CD4-positive, alpha-beta memory T cell (primary cell): ENCODE data around the gene SF3B4. TPM values are rescaled to one million over a fixed set of nuclear protein-coding genes. Genes with fewer than 3 reads are reported as not detected.
A peak's percentile ranks its signal among the peaks of the same experiment; 100 is the strongest.

Experiments used
- CTCF ChIA-PET: fragments of 350-600 bp; sonication (Branson Sonifier 250); formaldehyde crosslinking; loops from one replicate; lab custom pipeline; 2021; ENCODE audit warnings: inconsistent platforms; ENCODE audit not compliant: partially characterized antibody; lab: Charles Lee
- POLR2A ChIA-PET: fragments of 350-600 bp; sonication (Branson Sonifier 250); formaldehyde crosslinking; loops from one replicate; lab custom pipeline; 2021; ENCODE audit not compliant: partially characterized antibody; lab: Charles Lee
- DNase-seq, 5 donors: peaks; one replicate each; pipeline versions ENCODE4 v3.0.0 to v3.0.0-alpha.2; 2020 to 2022; ENCODE audit warnings: mixed read lengths in 1 of 5
- H3K27ac ChIP-seq: one replicate; pipeline ENCODE4 v1.7.0; 2013; ENCODE audit warnings: low read depth, low read length
- H3K27me3 ChIP-seq: 2 replicates; pipeline ENCODE4 v1.7.0; 2013; ENCODE audit warnings: mild to moderate bottlenecking, low read length, moderate library complexity; ENCODE audit not compliant: insufficient read depth
- H3K36me3 ChIP-seq: 2 replicates; pipeline ENCODE4 v1.7.0; 2013; ENCODE audit warnings: mild to moderate bottlenecking, low read length, moderate library complexity; ENCODE audit not compliant: insufficient read depth
- H3K4me1 ChIP-seq: 2 replicates; pipeline ENCODE4 v1.7.0; 2013; ENCODE audit warnings: mild to moderate bottlenecking, low read length, moderate library complexity; ENCODE audit not compliant: insufficient read depth
- H3K4me3 ChIP-seq, 2 donors: one replicate each; pipeline ENCODE4 v1.7.0; 2013; ENCODE audit warnings: low read length in 2 of 2, mild to moderate bottlenecking in 1 of 2
- H3K9me3 ChIP-seq, 2 donors: one replicate each; pipeline ENCODE4 v1.7.0; 2013; ENCODE audit warnings: low read length in 2 of 2, control low read depth in 1 of 2; ENCODE audit not compliant: control insufficient read depth in 1 of 2
- H3K27ac Mint-ChIP-seq, 7 donors: one replicate each; pipeline ENCODE4 v1.8.0; 2020 to 2021; ENCODE audit warnings: mixed read lengths in 7 of 7, mild to moderate bottlenecking in 6 of 7, inconsistent platforms in 3 of 7, moderate library complexity in 3 of 7
- H3K27me3 Mint-ChIP-seq, 2 donors: one replicate each; pipeline ENCODE4 v1.8.0; 2020 to 2021; ENCODE audit warnings: mixed read lengths in 2 of 2
- H3K36me3 Mint-ChIP-seq, 2 donors: one replicate each; pipeline ENCODE4 v1.8.0; 2020 to 2021; ENCODE audit warnings: mixed read lengths in 2 of 2, inconsistent platforms in 1 of 2, mild to moderate bottlenecking in 1 of 2
- H3K4me1 Mint-ChIP-seq, 4 donors: one replicate each; pipeline ENCODE4 v1.8.0; 2020 to 2021; ENCODE audit warnings: mixed read lengths in 4 of 4, mild to moderate bottlenecking in 1 of 4
- H3K4me3 Mint-ChIP-seq, 8 donors: one replicate each; pipeline ENCODE4 v1.8.0; 2020 to 2021; ENCODE audit warnings: mixed read lengths in 8 of 8, mild to moderate bottlenecking in 7 of 8, moderate library complexity in 6 of 8, inconsistent platforms in 3 of 8
- H3K9me3 Mint-ChIP-seq, 8 donors: one replicate each; pipeline ENCODE4 v1.8.0; 2020 to 2021; ENCODE audit warnings: mixed read lengths in 8 of 8, mild to moderate bottlenecking in 5 of 8, inconsistent platforms in 3 of 8, moderate library complexity in 1 of 8
- intact Hi-C: fragments of 100-400 bp; cut with micrococcal nuclease; formaldehyde crosslinking; loops from one replicate; pipeline ENCODE4 v1.15.1; 2023
- polyA plus RNA-seq, 2 donors: library from polyadenylated mRNA; unstranded; fragments of 300-500 nt; fragmentation: Illumina TruSeq; gene quantifications; one replicate each; pipeline ENCODE4 v1.2.3, GENCODE V29; 2021
- total RNA-seq, 2 experiments: library from RNA; stranded (reverse); gene quantifications; one replicate each; pipeline ENCODE4 v1.2.3, GENCODE V29; 2021

The SF3B4 gene
- total and polyA plus RNA-seq, 4 experiments from 2014 or later, result 47.7 to 112 (median 65.5) TPM

GRCh38 chr1:149936170-149936991 is 8.8 kb upstream of the SF3B4 start, which contains the start of gene MTMR11:
Gene MTMR11 (minus strand): TSS chr1:149936879. CDS start chr1:149936647, 232 bp downstream.
- peaks cover 18% of the 10 kb centered on the region for H3K4me1 ChIP-seq
- no peak for DNase-seq
- ChIA-PET CTCF (interaction anchor here (1.1 kb wide), 1 partner anchor 122 kb away, joined by 3 read pairs; no protein-coding TSS in a partner anchor), POLR2A (interaction anchor here (1.6 kb wide), 1 partner anchor 50 kb away, joined by 4 read pairs; a partner anchor contains a TSS)
- H3K4me3 ChIP-seq, result no peak within 1 kb of the TSS
- peaks cover 12 to 25% (median 18%) of the 10 kb centered on the region in 4 donors for H3K4me1 Mint-ChIP-seq
- peaks cover 1 to 3% of the 10 kb centered on the region in 2 donors for H3K27me3 Mint-ChIP-seq
- H3K9me3 ChIP-seq, result no peaks in the 10 kb centered on the region
- H3K27ac Mint-ChIP-seq, result peak within 1 kb of the TSS in 5 of 7 donors; percentile 48 to 73 (median 57)
- H3K4me3 Mint-ChIP-seq, result peak within 1 kb of the TSS in 1 of 8 donors; percentile 45
- H3K9me3 Mint-ChIP-seq, result no peaks in the 10 kb centered on the region
- H3K27ac ChIP-seq, result no peak within 1 kb of the TSS
- intact Hi-C loops, result no loop called here
- H3K36me3 ChIP-seq, result no peaks in the 10 kb centered on the region
- no peaks in the 10 kb centered on the region for H3K27me3 ChIP-seq
- H3K36me3 Mint-ChIP-seq, result no peaks in the 10 kb centered on the region

DNA sequence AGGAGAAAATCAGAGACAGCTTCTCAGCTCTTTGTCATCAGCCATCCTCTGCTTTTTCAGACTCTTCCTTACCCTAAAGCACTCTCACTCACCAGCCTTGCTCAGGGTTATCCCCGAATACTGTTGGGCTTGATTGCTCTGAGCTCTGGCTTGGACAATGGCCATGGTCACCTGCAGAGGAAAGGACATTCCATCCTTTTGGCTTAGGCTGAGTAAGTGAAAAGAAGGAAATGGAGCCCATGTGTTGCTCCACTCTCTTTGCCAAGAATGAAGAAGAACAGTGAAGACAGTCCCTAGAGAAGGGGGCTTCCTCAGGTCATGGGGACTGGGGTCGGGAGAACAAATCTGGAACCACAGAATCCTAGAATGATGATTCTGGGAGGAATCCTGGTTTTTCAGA is 6.8 kb upstream of the SF3B4 start:
- H3K9me3 ChIP-seq, result no peaks in the 10 kb centered on the region
- CTCF ChIA-PET, result no interaction called here

DNA sequence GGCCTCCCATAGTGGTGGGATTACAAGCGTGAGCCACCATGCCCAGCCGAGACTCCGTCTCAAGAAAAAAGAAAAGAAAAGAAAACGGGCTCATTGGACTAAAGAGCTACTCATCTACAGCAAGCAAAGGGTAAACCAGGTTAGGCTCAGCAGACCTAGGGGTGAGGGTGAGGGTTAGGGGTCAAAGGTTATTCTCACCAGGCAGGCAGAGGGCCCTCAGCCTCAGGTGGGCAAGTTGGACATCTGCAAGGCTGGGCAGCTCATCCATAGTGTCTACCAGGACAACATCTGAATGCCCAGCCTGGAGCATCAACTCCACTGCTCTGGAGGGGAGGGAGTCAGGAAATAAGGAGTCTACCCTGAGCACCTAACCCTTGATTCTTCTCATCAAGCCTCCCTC is 5.6 kb upstream of the SF3B4 start:
- Histone ChIP-seq H3K9me3 (no peaks in the 10 kb centered on the region), H3K27ac (no peak overlapping the region), H3K36me3 (no peaks in the 10 kb centered on the region), H3K27me3 (no peaks in the 10 kb centered on the region), H3K4me1 (peaks cover 20% of the 10 kb centered on the region), H3K4me3 (no peak overlapping the region)
- H3K9me3 Mint-ChIP-seq, result no peaks in the 10 kb centered on the region
- intact Hi-C loops, result no loop called here
- H3K4me1 Mint-ChIP-seq, result peaks cover 12 to 27% (median 18%) of the 10 kb centered on the region in 4 donors
- POLR2A ChIA-PET, result interaction anchor here (6.6 kb wide), 1 partner anchor 45 kb away, joined by 176 read pairs; a partner anchor contains a TSS
- peaks cover 0 to under 1% of the 10 kb centered on the region in 2 donors for H3K36me3 Mint-ChIP-seq
- no peak overlapping the region for H3K4me3 Mint-ChIP-seq
- peaks cover 3% of the 10 kb centered on the region in 2 donors for H3K27me3 Mint-ChIP-seq
- DNase-seq, result no peak
- H3K27ac Mint-ChIP-seq, result no peak overlapping the region
- CTCF ChIA-PET, result no interaction called here

More for the DNA sequence above, 6.8 kb upstream of the SF3B4 start:
- Histone ChIP-seq H3K4me1 (peaks cover 18% of the 10 kb centered on the region), H3K27me3 (no peaks in the 10 kb centered on the region), H3K4me3 (no peak overlapping the region), H3K36me3 (no peaks in the 10 kb centered on the region), H3K27ac (no peak overlapping the region)
- no peak overlapping the region for H3K27ac Mint-ChIP-seq
- POLR2A ChIA-PET, result interaction anchor here (1.1 kb wide), 1 partner anchor 48 kb away, joined by 5 read pairs; a partner anchor contains a TSS
- peaks cover 3% of the 10 kb centered on the region in 2 donors for H3K27me3 Mint-ChIP-seq
- H3K9me3 Mint-ChIP-seq, result no peaks in the 10 kb centered on the region
- no peaks in the 10 kb centered on the region for H3K36me3 Mint-ChIP-seq
- no peak overlapping the region for H3K4me3 Mint-ChIP-seq
- H3K4me1 Mint-ChIP-seq, result peaks cover 11 to 22% (median 17%) of the 10 kb centered on the region in 4 donors
- no peak for DNase-seq
- intact Hi-C loops, result no loop called here

DNA sequence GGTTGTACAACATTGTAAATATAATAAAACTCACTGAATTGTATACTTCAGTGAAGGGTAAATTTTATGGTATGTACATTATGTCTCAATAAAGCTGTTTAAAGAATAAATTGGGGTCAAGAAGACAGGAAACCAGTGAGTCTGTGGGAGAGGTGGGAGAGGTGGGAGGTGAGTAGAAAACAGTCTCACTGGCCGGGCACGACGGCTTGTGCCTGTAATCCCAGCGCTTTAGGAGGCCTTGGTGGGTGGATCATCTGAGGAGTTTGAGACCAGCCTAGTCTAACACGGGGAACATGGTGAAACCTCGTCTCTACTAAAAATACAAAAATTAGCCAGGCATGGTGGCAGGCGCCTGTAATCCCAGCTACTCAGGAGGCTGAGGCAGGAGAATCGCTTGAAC is 4.9 kb upstream of the SF3B4 start:
- Histone ChIP-seq H3K9me3 (no peaks in the 10 kb centered on the region), H3K36me3 (no peaks in the 10 kb centered on the region), H3K27me3 (no peaks in the 10 kb centered on the region), H3K27ac (no peak overlapping the region), H3K4me1 (peaks cover 15% of the 10 kb centered on the region), H3K4me3 (no peak overlapping the region)
- Mint-ChIP-seq H3K4me1 (peaks cover 10 to 27% (median 17%) of the 10 kb centered on the region in 4 donors), H3K27me3 (peaks cover 3% of the 10 kb centered on the region in 2 donors), H3K9me3 (no peaks in the 10 kb centered on the region), H3K27ac (no peak overlapping the region), H3K36me3 (peaks cover 0 to 6% of the 10 kb centered on the region in 2 donors), H3K4me3 (no peak overlapping the region)
- intact Hi-C loops, result no loop called here
- POLR2A ChIA-PET, result interaction anchor here (6.6 kb wide), 1 partner anchor 45 kb away, joined by 176 read pairs; a partner anchor contains a TSS
- CTCF ChIA-PET, result no interaction called here
- DNase-seq, result no peak

GRCh38 chr1:149931212-149931790 is 3.7 kb upstream of the SF3B4 start:
- Mint-ChIP-seq H3K4me3 (peak overlapping the region in 2 of 8 donors; percentile 4 to 20), H3K27me3 (peaks cover 3% of the 10 kb centered on the region in 2 donors), H3K27ac (peak overlapping the region in 1 of 7 donors; percentile 72), H3K36me3 (peaks cover under 1 to 13% of the 10 kb centered on the region in 2 donors), H3K9me3 (no peaks in the 10 kb centered on the region), H3K4me1 (peaks cover 9 to 32% (median 19%) of the 10 kb centered on the region in 4 donors)
- no peaks in the 10 kb centered on the region for H3K9me3 ChIP-seq
- H3K27me3 ChIP-seq, result no peaks in the 10 kb centered on the region
- no peak overlapping the region for H3K4me3 ChIP-seq
- ChIA-PET POLR2A (interaction anchor here (1.0 to 6.6 kb wide), 2 partner anchors 15 to 44 kb away, joined by 3 to 176 read pairs; a partner anchor contains a TSS), CTCF (no interaction called here)
- intact Hi-C loops, result no loop called here
- no peak for DNase-seq
- H3K36me3 ChIP-seq, result peaks cover 2% of the 10 kb centered on the region
- peaks cover 21% of the 10 kb centered on the region for H3K4me1 ChIP-seq
- no peak overlapping the region for H3K27ac ChIP-seq

DNA sequence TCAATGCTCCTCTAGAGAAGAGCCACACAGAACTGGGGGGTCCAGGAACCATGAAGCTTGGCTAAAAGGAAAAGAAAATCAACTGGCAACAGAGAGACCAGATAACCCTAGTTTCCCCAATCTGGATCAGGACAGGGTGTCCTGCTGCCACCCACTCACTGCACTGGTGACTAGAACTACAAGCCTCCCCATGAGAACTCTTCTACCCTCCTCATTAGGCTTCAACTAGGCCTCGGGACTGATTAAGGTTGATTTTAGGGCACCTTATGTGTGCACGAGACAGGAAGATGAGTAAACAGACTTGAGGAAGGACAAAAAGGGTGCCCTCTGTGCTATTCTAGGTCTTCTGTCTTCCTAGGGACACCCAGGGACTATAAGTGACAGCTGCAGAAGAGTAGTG is 2.3 kb upstream of the SF3B4 start:
- DNase-seq, result no peak
- Mint-ChIP-seq H3K4me3 (no peak overlapping the region), H3K9me3 (no peaks in the 10 kb centered on the region), H3K27ac (peak overlapping the region in 4 of 7 donors; percentile 38 to 57 (median 40)), H3K36me3 (peaks cover 14 to 26% of the 10 kb centered on the region in 2 donors), H3K27me3 (peaks cover 3% of the 10 kb centered on the region in 2 donors), H3K4me1 (peaks cover 19 to 46% (median 31%) of the 10 kb centered on the region in 4 donors)
- no peaks in the 10 kb centered on the region for H3K9me3 ChIP-seq
- H3K27ac ChIP-seq, result no peak overlapping the region
- H3K27me3 ChIP-seq, result no peaks in the 10 kb centered on the region
- ChIA-PET POLR2A (interaction anchor here (2.1 to 6.6 kb wide), 3 partner anchors 30 to 80 kb away, joined by 10 to 176 read pairs (median 16); partner anchors contain the start of gene BOLA1), CTCF (interaction anchor here (1.2 to 1.4 kb wide), 3 partner anchors 28 to 257 kb away, joined by 3 to 4 read pairs (median 3); no protein-coding TSS in a partner anchor)
- intact Hi-C loops, result no loop called here
- H3K4me1 ChIP-seq, result peaks cover 35% of the 10 kb centered on the region
- peaks cover 17% of the 10 kb centered on the region for H3K36me3 ChIP-seq
- no peak overlapping the region for H3K4me3 ChIP-seq
